CD4-positive, alpha-beta memory T cell (primary cell): ENCODE results near the gene CYP2J2. TPM values are rescaled to one million over a fixed set of nuclear protein-coding genes. Genes with fewer than 3 reads are reported as not detected.
A peak's percentile ranks its signal among the peaks of the same experiment; 100 is the strongest.

Experiments used
- CTCF ChIA-PET: fragments of 350-600 bp; sonication (Branson Sonifier 250); formaldehyde crosslinking; loops from one replicate; lab custom pipeline; 2021; ENCODE audit warnings: inconsistent platforms; ENCODE audit not compliant: partially characterized antibody; lab: Charles Lee
- POLR2A ChIA-PET: fragments of 350-600 bp; sonication (Branson Sonifier 250); formaldehyde crosslinking; loops from one replicate; lab custom pipeline; 2021; ENCODE audit not compliant: partially characterized antibody; lab: Charles Lee
- DNase-seq, 5 donors: peaks; one replicate each; pipeline versions ENCODE4 v3.0.0 to v3.0.0-alpha.2; 2020 to 2022; ENCODE audit warnings: mixed read lengths in 1 of 5
- H3K27ac ChIP-seq: one replicate; pipeline ENCODE4 v1.7.0; 2013; ENCODE audit warnings: low read depth, low read length
- H3K27me3 ChIP-seq: 2 replicates; pipeline ENCODE4 v1.7.0; 2013; ENCODE audit warnings: mild to moderate bottlenecking, low read length, moderate library complexity; ENCODE audit not compliant: insufficient read depth
- H3K36me3 ChIP-seq: 2 replicates; pipeline ENCODE4 v1.7.0; 2013; ENCODE audit warnings: mild to moderate bottlenecking, low read length, moderate library complexity; ENCODE audit not compliant: insufficient read depth
- H3K4me1 ChIP-seq: 2 replicates; pipeline ENCODE4 v1.7.0; 2013; ENCODE audit warnings: mild to moderate bottlenecking, low read length, moderate library complexity; ENCODE audit not compliant: insufficient read depth
- H3K4me3 ChIP-seq, 2 donors: one replicate each; pipeline ENCODE4 v1.7.0; 2013; ENCODE audit warnings: low read length in 2 of 2, mild to moderate bottlenecking in 1 of 2
- H3K9me3 ChIP-seq, 2 donors: one replicate each; pipeline ENCODE4 v1.7.0; 2013; ENCODE audit warnings: low read length in 2 of 2, control low read depth in 1 of 2; ENCODE audit not compliant: control insufficient read depth in 1 of 2
- H3K27ac Mint-ChIP-seq, 7 donors: one replicate each; pipeline ENCODE4 v1.8.0; 2020 to 2021; ENCODE audit warnings: mixed read lengths in 7 of 7, mild to moderate bottlenecking in 6 of 7, inconsistent platforms in 3 of 7, moderate library complexity in 3 of 7
- H3K27me3 Mint-ChIP-seq, 2 donors: one replicate each; pipeline ENCODE4 v1.8.0; 2020 to 2021; ENCODE audit warnings: mixed read lengths in 2 of 2
- H3K36me3 Mint-ChIP-seq, 2 donors: one replicate each; pipeline ENCODE4 v1.8.0; 2020 to 2021; ENCODE audit warnings: mixed read lengths in 2 of 2, inconsistent platforms in 1 of 2, mild to moderate bottlenecking in 1 of 2
- H3K4me1 Mint-ChIP-seq, 4 donors: one replicate each; pipeline ENCODE4 v1.8.0; 2020 to 2021; ENCODE audit warnings: mixed read lengths in 4 of 4, mild to moderate bottlenecking in 1 of 4
- H3K4me3 Mint-ChIP-seq, 8 donors: one replicate each; pipeline ENCODE4 v1.8.0; 2020 to 2021; ENCODE audit warnings: mixed read lengths in 8 of 8, mild to moderate bottlenecking in 7 of 8, moderate library complexity in 6 of 8, inconsistent platforms in 3 of 8
- H3K9me3 Mint-ChIP-seq, 8 donors: one replicate each; pipeline ENCODE4 v1.8.0; 2020 to 2021; ENCODE audit warnings: mixed read lengths in 8 of 8, mild to moderate bottlenecking in 5 of 8, inconsistent platforms in 3 of 8, moderate library complexity in 1 of 8
- intact Hi-C: fragments of 100-400 bp; cut with micrococcal nuclease; formaldehyde crosslinking; loops from one replicate; pipeline ENCODE4 v1.15.1; 2023
- polyA plus RNA-seq, 2 donors: library from polyadenylated mRNA; unstranded; fragments of 300-500 nt; fragmentation: Illumina TruSeq; gene quantifications; one replicate each; pipeline ENCODE4 v1.2.3, GENCODE V29; 2021
- total RNA-seq, 2 experiments: library from RNA; stranded (reverse); gene quantifications; one replicate each; pipeline ENCODE4 v1.2.3, GENCODE V29; 2021

Gene CYP2J2
- total and polyA plus RNA-seq, 4 experiments from 2014 or later = 0.20 to 0.59 (median 0.28) TPM; not detected in 1

GRCh38 chr1:59967780-59968179 lies 41.2 kb upstream of the CYP2J2 start:
- no peak for DNase-seq
- H3K27ac Mint-ChIP-seq = no peak overlapping the region
- ChIA-PET CTCF (interaction anchor here (8.2 kb wide), 1 partner anchor 11 kb away, joined by 46 read pairs; no protein-coding TSS in a partner anchor), POLR2A (no interaction called here)
- H3K4me3 Mint-ChIP-seq = no peak overlapping the region
- H3K36me3 Mint-ChIP-seq = no peaks in the 10 kb centered on the region
- Histone ChIP-seq H3K9me3 (no peaks in the 10 kb centered on the region), H3K36me3 (no peaks in the 10 kb centered on the region), H3K4me1 (peaks cover 6% of the 10 kb centered on the region), H3K4me3 (no peak overlapping the region), H3K27ac (no peak overlapping the region), H3K27me3 (no peaks in the 10 kb centered on the region)
- no peaks in the 10 kb centered on the region for H3K9me3 Mint-ChIP-seq
- peaks cover 0 to 7% of the 10 kb centered on the region in 2 donors for H3K27me3 Mint-ChIP-seq
- intact Hi-C loops = no loop called here
- peaks cover 0 to 6% (median 4%) of the 10 kb centered on the region in 4 donors for H3K4me1 Mint-ChIP-seq

DNA sequence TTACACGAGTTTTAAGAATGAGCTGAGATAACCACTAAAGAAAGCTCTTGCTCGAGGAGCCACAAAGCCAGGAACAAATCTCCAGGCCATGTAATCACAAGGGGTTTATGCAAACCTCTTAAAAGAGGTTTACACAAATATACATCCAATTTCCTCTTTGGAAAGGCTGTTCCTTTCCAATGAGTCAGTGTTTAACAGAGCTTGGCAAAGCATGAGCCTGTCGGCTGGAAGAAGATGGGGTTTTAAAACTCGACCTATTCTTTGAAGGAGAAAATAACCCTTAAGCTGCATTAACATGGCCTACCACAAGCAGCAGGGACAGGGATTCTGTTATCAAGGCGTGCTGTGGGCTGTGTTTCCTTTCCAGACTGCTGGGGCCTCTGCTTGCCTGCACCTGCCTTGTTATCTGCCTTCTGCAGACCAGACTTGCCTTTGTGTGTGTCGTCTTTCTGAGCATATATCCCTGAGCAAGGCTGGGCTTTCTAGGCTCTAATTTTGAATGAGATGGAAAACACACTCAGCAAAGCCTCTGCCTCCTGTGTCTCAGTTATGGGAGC lies 40.6 kb upstream of the CYP2J2 start:
- H3K4me3 Mint-ChIP-seq = no peak overlapping the region
- H3K36me3 Mint-ChIP-seq = no peaks in the 10 kb centered on the region
- no peaks in the 10 kb centered on the region for H3K9me3 Mint-ChIP-seq
- CTCF ChIA-PET = interaction anchor here (0.7 to 8.2 kb wide), 3 partner anchors 8 to 20 kb away, joined by 3 to 46 read pairs (median 3); no protein-coding TSS in a partner anchor
- H3K27ac Mint-ChIP-seq = no peak overlapping the region
- Histone ChIP-seq H3K36me3 (no peaks in the 10 kb centered on the region), H3K4me3 (no peak overlapping the region), H3K27ac (no peak overlapping the region), H3K9me3 (no peaks in the 10 kb centered on the region), H3K4me1 (peaks cover 6% of the 10 kb centered on the region), H3K27me3 (no peaks in the 10 kb centered on the region)
- intact Hi-C loops = no loop called here
- H3K4me1 Mint-ChIP-seq = peaks cover 0 to 6% (median 4%) of the 10 kb centered on the region in 4 donors
- POLR2A ChIA-PET = no interaction called here
- peaks cover 0 to 3% of the 10 kb centered on the region in 2 donors for H3K27me3 Mint-ChIP-seq
- no peak for DNase-seq

DNA sequence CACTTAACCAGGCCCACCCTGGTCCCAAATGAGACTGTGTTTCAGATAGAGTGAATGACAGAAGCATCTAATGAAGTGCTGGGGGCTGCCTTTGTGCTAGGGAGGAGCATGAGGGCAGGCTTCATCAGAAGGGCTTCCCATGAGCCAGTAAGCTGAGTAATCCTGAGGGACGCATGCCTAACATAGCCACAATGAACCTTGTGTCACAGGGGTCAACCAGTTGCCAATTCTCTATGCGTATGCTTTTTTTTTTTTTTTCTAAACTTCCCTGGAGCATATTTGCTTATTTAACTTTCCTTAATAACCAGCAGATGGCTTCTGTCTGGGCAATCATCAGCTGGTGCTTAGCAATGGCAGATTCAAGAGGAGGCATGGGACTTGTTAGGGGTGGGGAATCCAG lies 25.5 kb upstream of the CYP2J2 start:
- no peaks in the 10 kb centered on the region for H3K4me1 ChIP-seq
- Mint-ChIP-seq H3K27me3 (peaks cover 0 to 2% of the 10 kb centered on the region in 2 donors), H3K36me3 (no peaks in the 10 kb centered on the region), H3K9me3 (no peaks in the 10 kb centered on the region), H3K4me1 (no peaks in the 10 kb centered on the region), H3K4me3 (no peak overlapping the region), H3K27ac (no peak overlapping the region)
- no peak overlapping the region for H3K27ac ChIP-seq
- intact Hi-C loops = no loop called here
- no peak overlapping the region for H3K4me3 ChIP-seq
- no peak for DNase-seq
- peaks cover 2% of the 10 kb centered on the region for H3K27me3 ChIP-seq
- ChIA-PET CTCF (interaction anchor here (1.3 to 1.8 kb wide), 4 partner anchors 9 to 22 kb away, joined by 3 to 9 read pairs (median 4); no protein-coding TSS in a partner anchor), POLR2A (no interaction called here)
- no peaks in the 10 kb centered on the region for H3K36me3 ChIP-seq
- H3K9me3 ChIP-seq = no peaks in the 10 kb centered on the region

DNA sequence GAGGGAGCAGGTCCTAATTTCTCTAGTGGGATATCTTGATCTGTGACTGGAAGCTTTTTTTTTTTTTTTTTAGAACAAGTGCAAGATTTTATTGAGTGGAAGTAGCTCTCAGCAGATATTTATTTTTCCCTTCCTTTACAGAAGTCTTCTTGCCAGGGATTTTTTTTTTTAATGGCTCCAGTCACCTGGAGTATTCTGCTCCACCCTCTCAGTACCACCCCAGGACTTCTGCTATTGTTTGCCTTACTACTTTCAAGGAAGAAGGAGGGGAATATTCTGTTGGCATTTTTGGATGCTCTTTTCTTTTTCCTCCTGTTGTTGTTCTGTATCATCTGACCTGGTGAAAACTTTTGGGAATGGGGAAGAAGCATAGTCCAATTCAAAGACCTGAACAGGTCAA lies 23.1 kb upstream of the CYP2J2 start:
- no peaks in the 10 kb centered on the region for H3K36me3 Mint-ChIP-seq
- no peak for DNase-seq
- intact Hi-C loops = no loop called here
- Histone ChIP-seq H3K4me3 (no peak overlapping the region), H3K27me3 (peaks cover 4% of the 10 kb centered on the region), H3K27ac (no peak overlapping the region), H3K4me1 (no peaks in the 10 kb centered on the region), H3K36me3 (no peaks in the 10 kb centered on the region), H3K9me3 (no peaks in the 10 kb centered on the region)
- CTCF ChIA-PET = interaction anchor here (0.9 to 2.4 kb wide), 7 partner anchors 13 to 72 kb away, joined by 3 to 7 read pairs (median 4); no protein-coding TSS in a partner anchor
- H3K4me3 Mint-ChIP-seq = no peak overlapping the region
- H3K4me1 Mint-ChIP-seq = no peaks in the 10 kb centered on the region
- H3K27me3 Mint-ChIP-seq = peaks cover 0 to 2% of the 10 kb centered on the region in 2 donors
- no peaks in the 10 kb centered on the region for H3K9me3 Mint-ChIP-seq
- POLR2A ChIA-PET = no interaction called here
- peak overlapping the region in 1 of 7 donors; percentile 53 for H3K27ac Mint-ChIP-seq

GRCh38 chr1:59948990-59949389 lies 22.4 kb upstream of the CYP2J2 start:
- intact Hi-C loops = no loop called here
- Mint-ChIP-seq H3K36me3 (no peaks in the 10 kb centered on the region), H3K4me1 (no peaks in the 10 kb centered on the region), H3K4me3 (no peak overlapping the region), H3K27ac (no peak overlapping the region), H3K9me3 (no peaks in the 10 kb centered on the region), H3K27me3 (peaks cover 0 to 2% of the 10 kb centered on the region in 2 donors)
- Histone ChIP-seq H3K4me3 (no peak overlapping the region), H3K27me3 (peaks cover 4% of the 10 kb centered on the region), H3K27ac (no peak overlapping the region), H3K4me1 (no peaks in the 10 kb centered on the region), H3K36me3 (no peaks in the 10 kb centered on the region), H3K9me3 (no peaks in the 10 kb centered on the region)
- ChIA-PET POLR2A (no interaction called here), CTCF (interaction anchor here (1.3 to 2.4 kb wide), 4 partner anchors 15 to 69 kb away, joined by 4 to 7 read pairs (median 6); no protein-coding TSS in a partner anchor)
- DNase-seq = no peak

DNA sequence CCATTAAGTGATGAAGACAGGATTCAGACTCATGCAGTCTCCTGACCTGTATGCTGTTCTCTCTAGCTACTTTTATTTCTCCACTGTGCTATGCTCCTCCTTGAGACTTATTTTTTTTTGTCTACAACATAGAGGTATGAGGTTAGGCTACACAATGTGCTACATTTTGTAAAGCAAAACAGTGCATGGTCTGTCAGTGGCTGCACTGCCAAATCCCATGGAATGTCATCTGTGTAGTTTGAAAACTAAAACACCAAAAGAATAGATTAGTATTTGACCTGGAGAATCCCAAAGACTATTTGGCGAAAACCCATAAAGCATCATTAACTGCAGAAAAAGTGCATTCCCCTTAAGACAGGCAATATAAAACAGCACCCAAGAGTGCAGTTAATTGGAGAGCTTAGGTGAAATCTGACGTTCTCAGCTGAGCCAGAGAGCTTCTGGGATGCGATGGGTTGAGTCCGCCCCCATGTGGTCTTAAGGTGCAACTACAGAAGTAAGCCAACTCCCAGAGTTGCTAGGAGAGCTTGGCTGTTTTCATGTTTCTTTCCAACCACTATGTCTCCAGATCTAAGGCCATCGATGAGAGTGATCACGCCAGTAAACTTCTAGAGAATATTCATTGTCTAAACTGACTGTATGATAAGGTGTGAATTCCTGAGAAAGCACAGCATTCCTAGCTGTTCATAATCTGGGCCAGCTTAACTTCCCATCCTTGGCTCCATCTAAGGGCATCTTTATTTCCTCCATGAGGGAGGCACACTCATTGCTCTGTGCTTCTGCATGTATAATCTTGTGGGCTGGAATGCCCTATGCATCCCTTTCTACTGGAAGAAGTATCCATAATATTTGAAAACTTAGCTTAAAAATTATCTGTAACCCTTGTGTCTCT lies 20.7 kb upstream of the CYP2J2 start:
- H3K36me3 ChIP-seq = no peaks in the 10 kb centered on the region
- Mint-ChIP-seq H3K36me3 (no peaks in the 10 kb centered on the region), H3K4me1 (no peaks in the 10 kb centered on the region), H3K4me3 (no peak overlapping the region), H3K27ac (no peak overlapping the region), H3K9me3 (no peaks in the 10 kb centered on the region), H3K27me3 (peaks cover 8 to 9% of the 10 kb centered on the region in 2 donors)
- no peak overlapping the region for H3K4me3 ChIP-seq
- H3K9me3 ChIP-seq = no peaks in the 10 kb centered on the region
- no peak overlapping the region for H3K27ac ChIP-seq
- peak; percentile 26 to 43 (median 40) for DNase-seq
- intact Hi-C loops = loop anchor here (1.0 kb wide), 3 partner anchors 44 to 167 kb away; no protein-coding TSS in a partner anchor
- H3K4me1 ChIP-seq = no peaks in the 10 kb centered on the region
- POLR2A ChIA-PET = no interaction called here
- CTCF ChIA-PET = interaction anchor here (0.6 to 2.6 kb wide), 23 partner anchors 9 to 1506 kb away, joined by 3 to 28 read pairs (median 4); no protein-coding TSS in a partner anchor
- H3K27me3 ChIP-seq = peaks cover 4% of the 10 kb centered on the region

DNA sequence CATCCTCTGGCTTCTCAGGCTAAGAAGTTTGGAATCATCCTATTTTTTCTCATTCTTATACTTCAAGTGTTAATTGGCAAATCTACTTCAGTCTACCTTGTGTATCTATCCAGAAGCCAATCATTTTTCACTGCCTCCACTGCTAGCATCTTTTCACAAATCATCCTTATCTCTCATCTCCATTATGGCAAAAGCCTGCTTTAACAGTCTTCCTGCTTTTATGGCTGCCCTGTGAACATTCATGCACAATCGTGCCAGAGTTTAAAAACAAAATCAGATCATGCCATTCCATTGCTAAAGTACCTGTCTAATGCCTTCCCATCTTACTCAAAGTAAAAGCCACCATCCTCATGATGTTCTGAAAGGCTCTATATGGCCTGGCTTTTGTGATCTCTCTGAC lies 19.2 kb upstream of the CYP2J2 start:
- no peak for DNase-seq
- H3K27ac ChIP-seq = no peak overlapping the region
- H3K4me1 Mint-ChIP-seq = no peaks in the 10 kb centered on the region
- H3K27ac Mint-ChIP-seq = no peak overlapping the region
- no peak overlapping the region for H3K4me3 Mint-ChIP-seq
- H3K4me3 ChIP-seq = no peak overlapping the region
- no peaks in the 10 kb centered on the region for H3K36me3 ChIP-seq
- intact Hi-C loops = no loop called here
- H3K27me3 ChIP-seq = peaks cover 4% of the 10 kb centered on the region
- ChIA-PET CTCF (interaction anchor here (0.8 to 2.6 kb wide), 3 partner anchors 18 to 66 kb away, joined by 3 to 28 read pairs (median 11); no protein-coding TSS in a partner anchor), POLR2A (no interaction called here)
- no peaks in the 10 kb centered on the region for H3K36me3 Mint-ChIP-seq
- no peaks in the 10 kb centered on the region for H3K4me1 ChIP-seq
- no peaks in the 10 kb centered on the region for H3K9me3 ChIP-seq
- no peaks in the 10 kb centered on the region for H3K9me3 Mint-ChIP-seq
- H3K27me3 Mint-ChIP-seq = peaks cover 10 to 11% of the 10 kb centered on the region in 2 donors
